GM19351 (cell line): ENCODE results near the gene NCBP1.
A peak's percentile ranks its signal among the peaks of the same experiment; 100 is the strongest.
"Not testable (repeated sequence)": the region's sequence is repeated elsewhere in the genome, so short reads cannot be mapped to it uniquely, and the experiment has no call there.

Source experiments
- ATAC-seq: cut with Tn5 transposase; IDR thresholded peaks from one replicate; pipeline ENCODE4 v1.9.1; 2021; ENCODE audit warnings: mild to moderate bottlenecking, moderate library complexity; ENCODE audit not compliant: unreplicated experiment

The NCBP1 gene

GRCh38 chr9:97672403-97672802 lies 38.8 kb downstream of the NCBP1 start:
- ATAC-seq: no peak

- no peak for ATAC-seq
Observed at GRCh38 chr9:97673922-97674321, 40.3 kb downstream of the NCBP1 start.

GRCh38 chr9:97675655-97676054 lies 42.0 kb downstream of the NCBP1 start:
- ATAC-seq: peak; percentile 53

GRCh38 chr9:97682242-97682641 lies 48.6 kb downstream of the NCBP1 start:
- ATAC-seq: no peak

- ATAC-seq: no peak
Observed at GRCh38 chr9:97688654-97689053, 55.0 kb downstream of the NCBP1 start.

- ATAC-seq: no peak
Observed at GRCh38 chr9:97689401-97690180, 56.0 kb downstream of the NCBP1 start.

- ATAC-seq: no peak
Observed at GRCh38 chr9:97694769-97695168, 61.1 kb downstream of the NCBP1 start.

- ATAC-seq: no peak
Observed at GRCh38 chr9:97695390-97695789, 61.8 kb downstream of the NCBP1 start.

GRCh38 chr9:97695995-97696802 lies 62.6 kb downstream of the NCBP1 start:
- ATAC-seq: no peak

GRCh38 chr9:97696803-97697601 lies 63.4 kb downstream of the NCBP1 start, which contains the start of gene XPA:
XPA (minus strand) TSS chr9:97697340; CDS start chr9:97697292, 48 bp downstream.
- peak; percentile 95 for ATAC-seq

GRCh38 chr9:97697837-97698236 lies 64.2 kb downstream of the NCBP1 start:
- ATAC-seq: no peak

- ATAC-seq: no peak
Observed at GRCh38 chr9:97698865-97699264, 65.2 kb downstream of the NCBP1 start.

- not testable (repeated sequence) for ATAC-seq
Observed at GRCh38 chr9:97699281-97699680, 65.7 kb downstream of the NCBP1 start.

- not testable (repeated sequence) for ATAC-seq
Observed at GRCh38 chr9:97699824-97700223, 66.2 kb downstream of the NCBP1 start.

- no peak for ATAC-seq
Observed at GRCh38 chr9:97703437-97704344, 70.1 kb downstream of the NCBP1 start.

- no peak for ATAC-seq
Observed at GRCh38 chr9:97704345-97704677, 70.7 kb downstream of the NCBP1 start.

- no peak for ATAC-seq
Observed at GRCh38 chr9:97704851-97705250, 71.2 kb downstream of the NCBP1 start.

GRCh38 chr9:97705354-97705950 lies 71.8 kb downstream of the NCBP1 start:
- no peak for ATAC-seq

GRCh38 chr9:97706246-97706645 lies 72.6 kb downstream of the NCBP1 start:
- ATAC-seq: no peak
